Stimulated activated effector memory CD8-positive, alpha-beta T cell treated with anti-CD3 and anti-CD28 coated beads, Interleukin-12 subunit alpha, Interleukin-12 subunit beta, amount 100 ng/mL, for 72 hours (primary cell): Measurements from ENCODE around the gene SLIT3.

Experiments used
- ATAC-seq: fragments of 150-1000 bp; cut with Tn5 transposase; 2 replicates; pipeline ENCODE4 v1.10.0; 2021
- DNase-seq, 2 donors: peaks; one replicate each; pipeline ENCODE4 v3.0.0; 2021 to 2022; ENCODE audit warnings: low spot score in 2 of 2
- H3K27ac Mint-ChIP-seq: one replicate; pipeline ENCODE4 v1.8.0; 2022; ENCODE audit warnings: mild to moderate bottlenecking, mixed read lengths
- H3K36me3 Mint-ChIP-seq: one replicate; pipeline ENCODE4 v1.8.0; 2022; ENCODE audit warnings: mild to moderate bottlenecking, mixed read lengths
- H3K4me1 Mint-ChIP-seq: one replicate; pipeline ENCODE4 v1.8.0; 2022; ENCODE audit warnings: mixed read lengths
- H3K4me3 Mint-ChIP-seq: one replicate; pipeline ENCODE4 v1.8.0; 2022; ENCODE audit warnings: mild to moderate bottlenecking, mixed read lengths
- H3K9me3 Mint-ChIP-seq: one replicate; pipeline ENCODE4 v1.8.0; 2022; ENCODE audit warnings: mixed read lengths

SLIT3 gene

GRCh38 chr5:169041180-169041579 lies 259.8 kb downstream of the SLIT3 start:
- Mint-ChIP-seq H3K27ac (no peak overlapping the region), H3K4me1 (no peaks in the 10 kb centered on the region), H3K4me3 (no peak overlapping the region), H3K9me3 (no peaks in the 10 kb centered on the region), H3K36me3 (no peaks in the 10 kb centered on the region)
- no peak for ATAC-seq
- DNase-seq, result no peak

DNA sequence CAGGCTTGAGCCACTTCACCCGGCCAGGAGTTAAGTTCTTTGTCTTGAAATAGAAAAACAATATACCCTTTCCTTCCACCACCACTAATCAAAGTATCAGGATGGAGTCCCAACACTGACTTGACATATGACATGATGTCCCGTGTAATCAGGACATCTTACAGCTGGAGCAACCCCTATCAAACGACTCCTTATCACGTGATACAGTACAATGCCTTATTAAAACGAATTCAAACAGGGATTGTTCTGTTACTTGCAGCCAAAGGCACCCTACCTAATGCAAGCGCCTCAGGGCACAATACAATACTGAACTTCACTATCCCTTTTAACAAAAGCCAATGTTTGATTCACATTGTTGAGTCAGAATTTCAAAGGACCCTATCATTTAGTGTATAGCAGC lies 261.3 kb downstream of the SLIT3 start:
- Mint-ChIP-seq H3K4me1 (no peaks in the 10 kb centered on the region), H3K9me3 (no peaks in the 10 kb centered on the region), H3K4me3 (no peak overlapping the region), H3K36me3 (no peaks in the 10 kb centered on the region), H3K27ac (no peak overlapping the region)
- ATAC-seq (no peak), DNase-seq (no peak)

GRCh38 chr5:169037466-169037865 lies 263.5 kb downstream of the SLIT3 start:
- ATAC-seq (no peak), DNase-seq (no peak)
- no peaks in the 10 kb centered on the region for H3K4me1 Mint-ChIP-seq
- no peak overlapping the region for H3K27ac Mint-ChIP-seq
- no peaks in the 10 kb centered on the region for H3K9me3 Mint-ChIP-seq
- no peak overlapping the region for H3K4me3 Mint-ChIP-seq
- H3K36me3 Mint-ChIP-seq, result no peaks in the 10 kb centered on the region

DNA sequence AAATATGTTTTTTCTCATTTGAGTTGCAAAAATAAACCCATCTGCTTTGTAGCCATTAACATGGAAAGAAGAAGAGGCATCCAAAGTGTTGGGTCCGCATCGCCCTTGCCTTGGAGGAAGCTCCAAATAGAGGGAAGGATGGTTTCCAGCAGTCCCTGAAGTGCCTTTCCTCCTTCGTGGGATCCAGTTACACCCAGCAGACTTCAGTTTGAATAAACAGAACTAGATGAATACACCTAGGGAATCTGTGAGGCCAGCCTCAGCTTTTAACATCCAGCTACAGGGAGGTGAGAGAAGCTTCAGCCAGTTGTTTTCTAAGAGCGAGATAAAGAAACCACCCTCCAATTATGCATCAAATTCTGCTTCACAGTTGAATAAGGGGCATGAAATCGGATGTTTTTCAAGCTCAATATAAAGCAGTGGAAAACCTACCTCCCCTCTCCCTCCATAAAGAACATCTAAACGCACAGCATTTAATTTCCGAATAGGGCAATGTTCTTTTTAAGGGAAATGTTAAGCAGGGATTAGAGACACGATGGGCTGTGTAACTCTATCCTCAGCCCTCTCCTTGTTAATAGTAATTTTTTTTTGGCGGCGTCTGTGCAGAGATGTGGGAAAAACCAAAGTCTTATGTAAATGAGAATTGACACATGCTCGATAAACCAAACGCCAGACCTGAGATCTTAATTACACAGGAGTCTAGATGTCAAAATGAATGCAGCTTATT lies 264.7 kb downstream of the SLIT3 start:
- Mint-ChIP-seq H3K9me3 (peaks cover 3% of the 10 kb centered on the region), H3K36me3 (no peaks in the 10 kb centered on the region), H3K4me1 (no peaks in the 10 kb centered on the region), H3K4me3 (no peak overlapping the region), H3K27ac (no peak overlapping the region)
- ATAC-seq (no peak), DNase-seq (no peak)

DNA sequence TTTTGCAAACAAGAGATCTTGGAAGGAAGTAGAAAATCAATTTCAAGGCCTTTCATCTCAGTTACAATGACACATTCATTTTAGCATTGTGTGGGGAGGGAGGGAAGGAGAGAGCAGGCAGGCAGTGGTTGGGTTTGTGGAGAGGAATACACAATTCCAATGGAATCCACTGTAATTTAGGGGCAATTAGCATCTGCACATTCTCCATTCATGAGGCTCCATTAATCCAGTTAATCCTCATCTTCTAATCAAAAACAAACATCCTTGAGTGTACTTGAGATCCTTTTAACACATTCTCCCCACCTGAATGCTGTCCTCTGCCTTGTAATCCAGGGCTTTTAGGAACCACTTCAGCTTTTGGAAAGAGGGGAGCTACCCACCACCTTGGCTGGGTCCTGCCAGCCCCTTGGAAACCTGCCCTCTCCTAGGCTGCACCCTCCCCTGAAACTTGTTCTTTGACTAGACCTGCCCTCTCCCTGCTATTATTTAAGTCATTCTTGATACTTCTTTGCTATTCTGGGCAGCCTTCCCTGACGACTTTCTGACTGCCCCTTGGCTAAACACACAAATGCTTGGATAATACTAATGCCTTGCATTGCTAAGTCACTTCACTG lies 271.2 kb downstream of the SLIT3 start:
- Mint-ChIP-seq H3K4me3 (no peak overlapping the region), H3K9me3 (peaks cover 4% of the 10 kb centered on the region), H3K27ac (no peak overlapping the region), H3K4me1 (no peaks in the 10 kb centered on the region), H3K36me3 (no peaks in the 10 kb centered on the region)
- DNase-seq (no peak), ATAC-seq (no peak)

GRCh38 chr5:169029037-169029436 lies 271.9 kb downstream of the SLIT3 start:
- Mint-ChIP-seq H3K36me3 (no peaks in the 10 kb centered on the region), H3K4me1 (no peaks in the 10 kb centered on the region), H3K9me3 (peaks cover 4% of the 10 kb centered on the region), H3K27ac (no peak overlapping the region), H3K4me3 (no peak overlapping the region)
- ATAC-seq, result no peak
- no peak for DNase-seq

GRCh38 chr5:169027501-169028061 lies 273.4 kb downstream of the SLIT3 start:
- H3K27ac Mint-ChIP-seq, result no peak overlapping the region
- DNase-seq (no peak), ATAC-seq (no peak)
- no peaks in the 10 kb centered on the region for H3K36me3 Mint-ChIP-seq
- no peak overlapping the region for H3K4me3 Mint-ChIP-seq
- H3K9me3 Mint-ChIP-seq, result peaks cover 4% of the 10 kb centered on the region
- no peaks in the 10 kb centered on the region for H3K4me1 Mint-ChIP-seq

DNA sequence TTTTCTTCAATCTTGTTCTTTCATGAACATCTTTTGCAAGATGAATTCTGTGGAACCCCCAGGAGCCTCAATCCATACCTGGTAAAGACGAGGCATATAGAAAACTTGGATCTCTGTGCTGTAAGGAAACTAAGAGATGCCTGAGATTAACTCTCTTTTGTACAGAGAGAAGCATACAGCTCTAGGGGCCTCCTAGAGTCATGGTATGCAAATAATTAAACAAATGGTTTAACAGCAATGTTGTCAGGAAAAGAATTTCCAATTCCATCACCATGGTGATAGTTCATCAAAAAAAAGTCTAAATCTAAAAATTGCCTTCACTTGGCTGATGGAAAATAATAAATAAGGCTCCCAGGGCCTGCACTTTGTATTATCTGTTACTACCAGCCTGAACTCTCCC lies 275.4 kb downstream of the SLIT3 start:
- DNase-seq, result no peak
- Mint-ChIP-seq H3K9me3 (no peaks in the 10 kb centered on the region), H3K36me3 (no peaks in the 10 kb centered on the region), H3K27ac (no peak overlapping the region), H3K4me1 (no peaks in the 10 kb centered on the region), H3K4me3 (no peak overlapping the region)
- ATAC-seq, result no peak

- Mint-ChIP-seq H3K4me1 (no peaks in the 10 kb centered on the region), H3K9me3 (no peaks in the 10 kb centered on the region), H3K4me3 (no peak overlapping the region), H3K27ac (no peak overlapping the region), H3K36me3 (no peaks in the 10 kb centered on the region)
- ATAC-seq, result no peak
- DNase-seq, result no peak
Observed at GRCh38 chr5:169024421-169024820, 276.5 kb downstream of the SLIT3 start.

DNA sequence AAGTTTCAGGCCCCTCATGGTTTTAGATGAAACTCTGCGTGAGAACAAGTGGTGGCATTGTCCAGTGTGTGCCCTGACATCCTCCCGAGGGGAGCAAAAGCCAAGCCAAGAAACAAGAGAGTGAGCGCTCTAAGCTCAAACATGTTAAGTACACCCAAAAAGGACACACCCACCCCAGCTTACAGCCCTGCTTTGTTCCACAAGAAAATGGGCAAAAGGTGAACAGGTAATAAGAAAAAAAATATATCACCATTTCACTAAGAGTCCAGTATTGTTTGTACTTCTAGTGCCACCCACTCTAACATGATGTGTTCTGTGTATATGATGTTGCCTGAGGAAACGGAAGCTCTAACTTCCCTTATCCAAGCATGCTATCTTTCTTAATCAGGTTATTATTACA lies 278.2 kb downstream of the SLIT3 start:
- no peaks in the 10 kb centered on the region for H3K36me3 Mint-ChIP-seq
- DNase-seq, result no peak
- H3K27ac Mint-ChIP-seq, result no peak overlapping the region
- H3K9me3 Mint-ChIP-seq, result no peaks in the 10 kb centered on the region
- no peak overlapping the region for H3K4me3 Mint-ChIP-seq
- no peaks in the 10 kb centered on the region for H3K4me1 Mint-ChIP-seq
- ATAC-seq, result no peak

- Mint-ChIP-seq H3K4me1 (no peaks in the 10 kb centered on the region), H3K27ac (no peak overlapping the region), H3K9me3 (no peaks in the 10 kb centered on the region), H3K4me3 (no peak overlapping the region), H3K36me3 (no peaks in the 10 kb centered on the region)
- ATAC-seq (no peak), DNase-seq (no peak)
Observed at GRCh38 chr5:169020102-169020501, 280.8 kb downstream of the SLIT3 start.

DNA sequence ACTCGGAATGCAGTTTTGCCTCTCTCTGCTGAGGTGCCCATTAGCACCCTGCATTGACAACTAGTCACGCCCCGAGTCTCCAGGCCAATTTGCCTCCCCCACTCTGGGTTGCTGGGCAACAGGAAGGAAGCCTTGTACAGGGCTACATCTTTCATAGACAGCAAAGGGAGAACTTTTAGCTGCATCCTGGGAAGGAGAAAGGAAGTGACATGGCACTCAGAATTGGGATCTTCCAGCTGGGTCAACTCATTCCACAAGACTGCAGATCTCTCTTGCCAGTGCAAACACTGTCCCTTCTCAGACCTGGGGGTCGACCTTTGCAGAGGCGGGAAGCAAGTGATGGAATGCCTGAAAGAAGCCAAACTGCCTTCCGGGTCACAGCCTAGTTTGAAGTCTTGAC lies 282.0 kb downstream of the SLIT3 start:
- Mint-ChIP-seq H3K27ac (no peak overlapping the region), H3K9me3 (no peaks in the 10 kb centered on the region), H3K36me3 (no peaks in the 10 kb centered on the region), H3K4me3 (no peak overlapping the region), H3K4me1 (no peaks in the 10 kb centered on the region)
- no peak for DNase-seq
- ATAC-seq, result no peak

- no peak for ATAC-seq
- Mint-ChIP-seq H3K4me3 (no peak overlapping the region), H3K36me3 (no peaks in the 10 kb centered on the region), H3K9me3 (no peaks in the 10 kb centered on the region), H3K27ac (no peak overlapping the region), H3K4me1 (no peaks in the 10 kb centered on the region)
- DNase-seq, result no peak
Observed at GRCh38 chr5:169015991-169016390, 284.9 kb downstream of the SLIT3 start.

- Mint-ChIP-seq H3K9me3 (no peaks in the 10 kb centered on the region), H3K36me3 (no peaks in the 10 kb centered on the region), H3K4me1 (no peaks in the 10 kb centered on the region), H3K27ac (no peak overlapping the region), H3K4me3 (no peak overlapping the region)
- DNase-seq (no peak), ATAC-seq (no peak)
Observed at GRCh38 chr5:169013846-169014245, 287.1 kb downstream of the SLIT3 start.

GRCh38 chr5:169013208-169013728 lies 287.7 kb downstream of the SLIT3 start:
- Mint-ChIP-seq H3K36me3 (no peaks in the 10 kb centered on the region), H3K27ac (no peak overlapping the region), H3K4me3 (no peak overlapping the region), H3K4me1 (no peaks in the 10 kb centered on the region), H3K9me3 (no peaks in the 10 kb centered on the region)
- DNase-seq (no peak), ATAC-seq (no peak)

DNA sequence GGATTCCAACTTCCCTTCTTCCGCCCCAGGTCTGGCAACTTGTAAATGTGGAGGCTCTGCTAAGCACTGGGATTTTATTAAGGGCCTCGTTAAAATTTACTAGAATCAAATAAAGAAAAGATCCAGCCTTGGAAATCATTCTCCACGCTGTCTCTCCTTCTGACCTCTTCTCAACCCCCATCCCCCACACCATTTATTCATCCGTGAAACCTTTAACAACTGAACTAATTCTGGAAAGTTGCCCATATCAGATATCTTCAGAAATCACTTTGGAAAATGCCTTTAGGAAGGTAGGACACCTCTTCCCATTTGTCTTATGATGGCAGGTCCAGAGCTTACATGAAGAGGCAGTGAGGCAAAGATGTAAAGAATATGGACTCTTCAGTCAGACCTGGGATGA lies 288.5 kb downstream of the SLIT3 start:
- no peaks in the 10 kb centered on the region for H3K9me3 Mint-ChIP-seq
- H3K4me3 Mint-ChIP-seq, result no peak overlapping the region
- H3K27ac Mint-ChIP-seq, result no peak overlapping the region
- H3K4me1 Mint-ChIP-seq, result no peaks in the 10 kb centered on the region
- no peak for ATAC-seq
- H3K36me3 Mint-ChIP-seq, result no peaks in the 10 kb centered on the region
- DNase-seq, result no peak
